K562 (cell line): ENCODE results near the gene MINK1. TPM values are rescaled to one million over a fixed set of nuclear protein-coding genes. Genes with fewer than 3 reads are reported as not detected.

Experiments
- ATAC-seq: fragments of 200-7000 bp; cut with Tn5 transposase; 3 replicates; pipeline ENCODE4 v1.9.1; 2020; ENCODE audit warnings: moderate library complexity
- BruUV-seq: library from RNA; stranded (reverse); fragments of 400-500 nt; replicated peaks from 2 replicates; lab custom pipeline; 2021; lab: Mats Ljungman, UMichigan
- CTCF ChIA-PET: fragments of 300-600 bp; formaldehyde crosslinking; extraction: SDS; loops from one replicate; lab custom pipeline; 2021; ENCODE audit warnings: low intra/inter-chr PET ratio; lab: Yijun Ruan, JAX
- POLR2A ChIA-PET: fragments of 300-600, 350-650 bp; sonication (Branson Sonifier 250); formaldehyde crosslinking; extraction: SDS; loops from one replicate; lab custom pipeline; 2021; ENCODE audit warnings: antibody characterized with exemption, inconsistent platforms; lab: Yijun Ruan, JAX
- DNase-seq, 4 experiments: peaks; one replicate each; pipeline versions ENCODE4 v3.0.0 to v3.0.0-alpha.2; 2011 to 2018; ENCODE audit warnings: low spot score in 3 of 4, mixed read lengths in 3 of 4; ENCODE audit errors: extremely low read depth in 1 of 4
- FAIRE-seq: peaks from 2 replicates; lab custom pipeline; 2011; peaks lifted over from hg19 to GRCh38; lab: Jason Lieb, UNC
- H2AFZ ChIP-seq: 2 replicates; pipeline ENCODE4 v1.6.0; 2011; ENCODE audit warnings: low read depth, low read length, control low read depth, inconsistent platforms
- H3K27ac ChIP-seq: fragments of 200-600 bp; 3 replicates; pipeline ENCODE4 v1.8.0; 2011; ENCODE audit warnings: low read depth, mild to moderate bottlenecking, control low read depth, inconsistent platforms, low read length, moderate library complexity, mixed read lengths; ENCODE audit errors: extremely low read depth
- H3K27me3 ChIP-seq, 2 experiments: fragments of 300-600 bp in 1 of 2; 2 replicates in 1 of 2; 3 replicates in 1 of 2; pipeline versions ENCODE4 v1.6.0 to v1.8.0; 2011; ENCODE audit warnings: inconsistent platforms in 2 of 2, low read length in 2 of 2, mild to moderate bottlenecking in 1 of 2, mixed read lengths in 1 of 2, moderate library complexity in 1 of 2; ENCODE audit not compliant: control insufficient read depth in 2 of 2, insufficient read depth in 2 of 2
- H3K36me3 ChIP-seq: fragments of 300-600 bp; 3 replicates; pipeline ENCODE4 v1.8.0; 2011; ENCODE audit warnings: mild to moderate bottlenecking, low read length, inconsistent platforms; ENCODE audit not compliant: control insufficient read depth, insufficient read depth
- H3K4me1 ChIP-seq, 2 experiments: fragments of 200-600 bp in 1 of 2; replicated peaks in 1 of 2; 2 replicates in 1 of 2; 3 replicates in 1 of 2; pipeline versions ENCODE4 v1.5.1 to v1.8.0; 2011; ENCODE audit warnings: inconsistent platforms in 2 of 2, low read length in 2 of 2, mild to moderate bottlenecking in 1 of 2, mixed read lengths in 1 of 2, moderate library complexity in 1 of 2; ENCODE audit not compliant: control insufficient read depth in 2 of 2, insufficient read depth in 2 of 2
- H3K4me2 ChIP-seq: 2 replicates; pipeline ENCODE4 v1.6.1; 2011; ENCODE audit warnings: low read length, control low read depth, inconsistent platforms, mixed read lengths; ENCODE audit not compliant: insufficient read depth
- H3K4me3 ChIP-seq: fragments of 200-600 bp; sonication (generic), shearing (Covaris generic); 2 replicates; pipeline ENCODE4 v1.5.1; 2016; ENCODE audit warnings: control low read depth, inconsistent platforms
- H3K79me2 ChIP-seq: fragments of 200-600 bp; 3 replicates; pipeline ENCODE4 v1.8.0; 2011; ENCODE audit warnings: low read length, inconsistent platforms; ENCODE audit not compliant: control insufficient read depth, insufficient read depth
- H3K9ac ChIP-seq, 2 experiments: 2 replicates each; pipeline versions ENCODE4 v1.6.0 to v1.6.1; 2011; ENCODE audit warnings: low read depth in 2 of 2, low read length in 2 of 2, control low read depth in 1 of 2, inconsistent platforms in 1 of 2, mild to moderate bottlenecking in 1 of 2, mixed read lengths in 1 of 2; ENCODE audit not compliant: insufficient read depth in 1 of 2
- H3K9me1 ChIP-seq: one replicate; pipeline ENCODE4 v1.6.0; 2011; ENCODE audit warnings: inconsistent platforms, mild to moderate bottlenecking, low read length, moderate library complexity; ENCODE audit not compliant: control insufficient read depth, insufficient read depth
- H3K9me3 ChIP-seq: replicated peaks from 2 replicates; pipeline ENCODE4 v1.5.1; 2011; ENCODE audit warnings: low read depth, low read length, inconsistent platforms; ENCODE audit not compliant: control insufficient read depth, insufficient read depth
- H4K20me1 ChIP-seq: replicated peaks from 2 replicates; pipeline ENCODE4 v1.6.1; 2011; ENCODE audit warnings: low read length, inconsistent platforms, mixed read lengths; ENCODE audit not compliant: control insufficient read depth, insufficient read depth
- KAT8 ChIP-seq: fragments of 450-650 bp; IDR thresholded peaks from 2 replicates; pipeline ENCODE4 v1.6.1; 2016; ENCODE audit warnings: low read depth, mild to moderate bottlenecking
- NFATC3 ChIP-seq: fragments of 450-650 bp; IDR thresholded peaks from 2 replicates; pipeline ENCODE4 v1.6.1; 2017; ENCODE audit warnings: mild to moderate bottlenecking
- PCBP1 ChIP-seq: fragments of 200-400 bp; formaldehyde crosslinking; IDR thresholded peaks from 2 replicates; pipeline ENCODE4 v1.6.1; 2018; ENCODE audit warnings: mild to moderate bottlenecking, low read depth, low read length; ENCODE audit not compliant: poor library complexity, severe bottlenecking
- POLR2AphosphoS5 ChIP-seq: IDR thresholded peaks from 2 replicates; pipeline ENCODE4 v1.6.1; 2011; ENCODE audit warnings: mild to moderate bottlenecking, low read depth, low read length, moderate library complexity; ENCODE audit not compliant: control insufficient read depth, insufficient read depth
- POLR2G ChIP-seq: fragments of 200-400 bp; formaldehyde crosslinking; IDR thresholded peaks from 2 replicates; pipeline ENCODE4 v1.6.1; 2017; ENCODE audit warnings: low read depth, mild to moderate bottlenecking, antibody characterized with exemption, low read length, moderate library complexity
- RB1 ChIP-seq: fragments of 450-650 bp; IDR thresholded peaks from 2 replicates; pipeline ENCODE4 v1.6.1; 2017; ENCODE audit warnings: low read depth, mild to moderate bottlenecking
- RFX5 ChIP-seq: IDR thresholded peaks from 2 replicates; pipeline ENCODE4 v1.6.1; 2011; ENCODE audit warnings: low read depth, mild to moderate bottlenecking, improper control_type of control experiment, low read length
- ZNF311 ChIP-seq: fragments of 250-450 bp; sonication (Bioruptor Pico); IDR thresholded peaks from 2 replicates; pipeline ENCODE4 v1.4.0; 2020; ENCODE audit warnings: mild to moderate bottlenecking, moderate library complexity
- WGBS: fragments of 100-300 bp; shearing (Covaris generic); methylation state at CpG from one replicate; pipeline ENCODE4 v1.1.6; 2016; ENCODE audit warnings: low coverage, mixed read lengths; ENCODE audit not compliant: insufficient coverage; ENCODE audit errors: missing lambda C conversion rate; 5-methylcytosine and 5-hydroxymethylcytosine counted together
- in situ Hi-C: fragments of 300-500 bp; cut with MboI; formaldehyde crosslinking; loops from 4 replicates; pipeline ENCODE4 v1.15.0; 2018; ENCODE audit warnings: inconsistent platforms, mixed read lengths
- intact Hi-C: fragments of 100-400 bp; cut with micrococcal nuclease; formaldehyde crosslinking; loops from 2 replicates; pipeline ENCODE4 v1.14.2; 2022
- polyA plus RNA-seq, 8 experiments: library from polyadenylated mRNA; depleted of rRNA in 4 of 8; stranded (reverse) in 5 of 8; unstranded in 3 of 8; fragments of >200 nt; fragmentation: Nextera tagmentation in 2 of 8; fragmentation: Illumina TruSeq in 1 of 8; extraction: Ambion mirVana in 2 of 8; extraction: Trizol in 1 of 8; gene quantifications; 2 replicates each; pipeline versions ENCODE4 v1.2.1 to v1.2.3, GENCODE V29; 2011 to 2014; ENCODE audit warnings: inconsistent platforms in 1 of 8, missing spikeins in 1 of 8
- total RNA-seq, 7 experiments: library from RNA; depleted of rRNA in 6 of 7; stranded (reverse); fragments of >200 nt in 6 of 7; fragmentation: Illumina TruSeq in 2 of 7; extraction: Trizol in 2 of 7; gene quantifications; 2 replicates each; pipeline versions ENCODE4 v1.2.1 to v1.2.3, GENCODE V29; 2011 to 2021; ENCODE audit warnings: low replicate concordance in 1 of 7

MINK1 gene
- total and polyA plus RNA-seq, 9 of the 15 experiments (the other 6 are each of a cell fraction or from before 2014, with no cell fraction given), result 0.11 to 54.2 (median 14.9) TPM

- WGBS, result 71% methylated on average over 10 of the region's 12 CpGs
- TF ChIP-seq POLR2G (peak; percentile 40; the same call in 1 of the 2 replicates), ZNF311 (CRISPR knock-in tag) (no peak), NFATC3 (no peak), RB1 (no peak), KAT8 (no peak), PCBP1 (no peak), RFX5 (no peak), POLR2AphosphoS5 (no peak)
- TF ChIP-seq, all 486 proteins: peak for 1
- H3K36me3 ChIP-seq, result peaks cover 13% of the 10 kb centered on the region; the same call in 2 of the 3 replicates
- no peak overlapping the region for H3K4me2 ChIP-seq
- no peaks in the 10 kb centered on the region for H3K27me3 ChIP-seq
- intact Hi-C loops (no loop called here), in situ Hi-C loops (no loop called here)
- DNase-seq, result no peak
- BruUV-seq, result no TSS peak
- no peak overlapping the region for H3K9ac ChIP-seq
- H3K4me1 ChIP-seq, result peaks cover 0 to 14% of the 10 kb centered on the region in 2 experiments; a peak in 4 of 5 replicates
- ChIA-PET CTCF (no interaction called here), POLR2A (interaction anchor here (0.6 to 0.7 kb wide), 3 partner anchors 14 to 307 kb away, joined by 3 to 4 read pairs (median 3); partner anchors contain the start of gene CAMTA2)
- H3K27ac ChIP-seq, result no peak overlapping the region
- no peak overlapping the region for H3K4me3 ChIP-seq
- no peak for FAIRE-seq
- no peaks in the 10 kb centered on the region for H3K9me3 ChIP-seq
- ATAC-seq, result no peak
- H4K20me1 ChIP-seq, result no peaks in the 10 kb centered on the region
- H3K9me1 ChIP-seq, result no peaks in the 10 kb centered on the region
- no peak overlapping the region for H2AFZ ChIP-seq
- no peaks in the 10 kb centered on the region for H3K79me2 ChIP-seq
Measured at GRCh38 chr17:4932756-4933155, 99.6 kb downstream of the MINK1 start.
